Testis (tissue), 3 donors: ENCODE data around the gene TTC27. TPM values are rescaled to one million over a fixed set of nuclear protein-coding genes. Genes with fewer than 3 reads are reported as not detected.
"Not testable (repeated sequence)": the region's sequence is repeated elsewhere in the genome, so short reads cannot be mapped to it uniquely, and the experiment has no call there.

ENCODE experiments used
- DNase-seq: peaks from one replicate; pipeline ENCODE4 v3.0.0-alpha.2; 2019
- H3K27ac ChIP-seq, 2 donors: fragments of 200-600 bp; sonication (generic); one replicate each; pipeline ENCODE4 v1.5.1; 2019
- H3K27me3 ChIP-seq: fragments of 200-600 bp; sonication (generic); one replicate; pipeline ENCODE4 v1.5.1; 2019
- H3K36me3 ChIP-seq: fragments of 200-600 bp; sonication (generic); one replicate; pipeline ENCODE4 v1.5.1; 2017; ENCODE audit warnings: low read depth; ENCODE audit errors: missing control alignments
- H3K4me1 ChIP-seq: fragments of 200-600 bp; sonication (generic); one replicate; pipeline ENCODE4 v1.5.1; 2019
- H3K4me3 ChIP-seq, 2 donors: fragments of 200-600 bp; sonication (generic); one replicate each; pipeline ENCODE4 v1.5.1; 2017 to 2019
- H3K9me3 ChIP-seq: fragments of 200-600 bp; sonication (generic); one replicate; pipeline ENCODE4 v1.5.1; 2017
- CTCF ChIP-seq, 3 experiments: fragments of 450-650 bp in 2 of 3; fragments of 200-600 bp in 1 of 3; sonication (generic) in 1 of 3; IDR thresholded peaks; one replicate each; pipeline ENCODE4 v1.5.1; 2016 to 2019; ENCODE audit warnings: antibody characterized with exemption in 3 of 3, mild to moderate bottlenecking in 2 of 3, moderate library complexity in 1 of 3
- POLR2A ChIP-seq: fragments of 450-650 bp; IDR thresholded peaks from one replicate; pipeline ENCODE4 v1.6.1; 2017; ENCODE audit warnings: antibody characterized with exemption, mild to moderate bottlenecking, moderate library complexity
- WGBS, 2 donors: methylation state at CpG; one replicate each; pipeline ENCODE4 v1.1.5; 2018; 5-methylcytosine and 5-hydroxymethylcytosine counted together
- intact Hi-C: fragments of 100-400 bp; cut with DNase I; formaldehyde crosslinking; loops from one replicate; pipeline ENCODE4 v1.15.1; 2023; ENCODE audit warnings: low total_unique reads
- polyA plus RNA-seq: library from polyadenylated mRNA; stranded (reverse); fragments of 350-450 nt; fragmentation: Illumina TruSeq; extraction: RNeasy Lipid Tissue Mini Kit (QIAGEN cat#74804); gene quantifications from one replicate; pipeline ENCODE4 v1.2.3, GENCODE V29; 2014; ENCODE audit warnings: low read depth, low replicate concordance; ENCODE audit not compliant: insufficient read depth
- total RNA-seq, 2 donors: library from RNA; depleted of rRNA; stranded (reverse); fragments of >200 nt; gene quantifications; one replicate each; pipeline ENCODE4 v1.2.3, GENCODE V29; 2016

The TTC27 gene
- total and polyA plus RNA-seq, 3 donors from 2014 or later: 21.6 to 32.9 (median 26.7) TPM

GRCh38 chr2:32750880-32751279 lies 123.0 kb downstream of the TTC27 start:
- no peak overlapping the region for H3K4me3 ChIP-seq
- no peaks in the 10 kb centered on the region for H3K27me3 ChIP-seq
- intact Hi-C loops: no loop called here
- no peak overlapping the region for H3K27ac ChIP-seq
- no peak for DNase-seq
- no peaks in the 10 kb centered on the region for H3K36me3 ChIP-seq
- no peaks in the 10 kb centered on the region for H3K9me3 ChIP-seq
- TF ChIP-seq POLR2A: no peak
- no peak for TF ChIP-seq CTCF (IDR thresholded peaks at IDR 0.05)
- peaks cover 7% of the 10 kb centered on the region for H3K4me1 ChIP-seq

GRCh38 chr2:32752205-32752604 lies 124.4 kb downstream of the TTC27 start:
- Histone ChIP-seq H3K4me3 (no peak overlapping the region), H3K27me3 (no peaks in the 10 kb centered on the region), H3K27ac (no peak overlapping the region), H3K36me3 (no peaks in the 10 kb centered on the region), H3K9me3 (no peaks in the 10 kb centered on the region), H3K4me1 (peaks cover 7% of the 10 kb centered on the region)
- intact Hi-C loops: no loop called here
- no peak for DNase-seq
- WGBS, 2 donors: 53 to 69% methylated on average over 2 of the region's 2 CpGs
- TF ChIP-seq CTCF (IDR thresholded peaks at IDR 0.05) (no peak), POLR2A (no peak)

- WGBS, 2 donors: 68 to 95% methylated on average over 5 of the region's 5 CpGs
- DNase-seq: no peak
Measured at GRCh38 chr2:32752952-32753351, 125.1 kb downstream of the TTC27 start.

GRCh38 chr2:32754676-32755075 lies 126.8 kb downstream of the TTC27 start:
- DNase-seq, H3K27ac ChIP-seq, intact Hi-C loops, H3K36me3 ChIP-seq, H3K27me3 ChIP-seq, H3K4me3 ChIP-seq, H3K9me3 ChIP-seq, H3K4me1 ChIP-seq: not testable (repeated sequence)
- 77 to 100% methylated on average over 3 to 21 of the region's 31 CpGs for WGBS, 2 donors

More at GRCh38 chr2:32752952-32753351, 125.1 kb downstream of the TTC27 start:
- TF ChIP-seq POLR2A: no peak
- no peak for TF ChIP-seq CTCF (IDR thresholded peaks at IDR 0.05)
- H3K4me3 ChIP-seq: no peak overlapping the region
- H3K36me3 ChIP-seq: no peaks in the 10 kb centered on the region
- no peaks in the 10 kb centered on the region for H3K27me3 ChIP-seq
- H3K27ac ChIP-seq: no peak overlapping the region
- H3K4me1 ChIP-seq: peaks cover 7% of the 10 kb centered on the region
- no peaks in the 10 kb centered on the region for H3K9me3 ChIP-seq
- intact Hi-C loops: no loop called here

GRCh38 chr2:32755666-32756065 lies 127.8 kb downstream of the TTC27 start:
- 80 to 85% methylated on average over 1 of the region's 1 CpG for WGBS, 2 donors
- TF ChIP-seq CTCF (IDR thresholded peaks at IDR 0.05): no peak
- TF ChIP-seq POLR2A: no peak

More at GRCh38 chr2:32755666-32756065, 127.8 kb downstream of the TTC27 start:
- H3K27me3 ChIP-seq: no peaks in the 10 kb centered on the region
- intact Hi-C loops: no loop called here
- no peak overlapping the region for H3K27ac ChIP-seq
- H3K4me3 ChIP-seq: no peak overlapping the region
- H3K36me3 ChIP-seq: no peaks in the 10 kb centered on the region
- no peak for DNase-seq
- no peaks in the 10 kb centered on the region for H3K9me3 ChIP-seq
- H3K4me1 ChIP-seq: peaks cover 7% of the 10 kb centered on the region
